Kidney (tissue), 14 donors: Measurements from ENCODE around the gene GRIN2B. TPM values are rescaled to one million over a fixed set of nuclear protein-coding genes. Genes with fewer than 3 reads are reported as not detected.
A peak's percentile ranks its signal among the peaks of the same experiment; 100 is the strongest.

Experiments
- DNase-seq, 5 donors: peaks; one replicate each; pipeline ENCODE4 v3.0.0-alpha.2; 2013 to 2020
- FAIRE-seq: peaks from 2 replicates; lab custom pipeline; 2012; peaks lifted over from hg19 to GRCh38; lab: Jason Lieb, UNC
- H3K27ac ChIP-seq, 2 donors: one replicate each; pipeline ENCODE4 v1.7.0; 2013; ENCODE audit warnings: low read depth in 2 of 2, low read length in 2 of 2, inconsistent platforms in 1 of 2
- H3K27me3 ChIP-seq: one replicate; pipeline ENCODE4 v1.7.1; 2013; ENCODE audit warnings: low read length, inconsistent platforms; ENCODE audit not compliant: control insufficient read depth, insufficient read depth
- H3K36me3 ChIP-seq, 3 donors: one replicate each; pipeline versions ENCODE4 v1.7.0 to v1.7.1; 2013; ENCODE audit warnings: low read length in 3 of 3, control low read depth in 1 of 3, inconsistent platforms in 1 of 3; ENCODE audit not compliant: insufficient read depth in 3 of 3, control insufficient read depth in 2 of 3
- H3K4me1 ChIP-seq, 3 donors: one replicate each; pipeline versions ENCODE4 v1.7.0 to v1.7.1; 2013; ENCODE audit warnings: low read length in 3 of 3, inconsistent platforms in 1 of 3, low read depth in 1 of 3; ENCODE audit not compliant: control insufficient read depth in 2 of 3, insufficient read depth in 2 of 3
- H3K4me3 ChIP-seq, 3 donors: one replicate each; pipeline versions ENCODE4 v1.7.0 to v1.8.1; 2013; ENCODE audit warnings: low read length in 3 of 3, control low read depth in 1 of 3, inconsistent platforms in 1 of 3
- H3K9ac ChIP-seq, 3 donors: one replicate each; pipeline versions ENCODE4 v1.7.0 to v1.7.1; 2013; ENCODE audit warnings: low read length in 3 of 3, control low read depth in 1 of 3, inconsistent platforms in 1 of 3
- H3K9me3 ChIP-seq, 3 donors: one replicate each; pipeline versions ENCODE4 v1.7.0 to v1.7.1; 2013; ENCODE audit warnings: low read length in 3 of 3, control low read depth in 1 of 3, inconsistent platforms in 1 of 3; ENCODE audit not compliant: control insufficient read depth in 2 of 3, insufficient read depth in 1 of 3
- CTCF ChIP-seq: IDR thresholded peaks from 3 replicates; pipeline ENCODE4 v1.5.1; 2012; ENCODE audit warnings: mild to moderate bottlenecking, moderate library complexity, borderline replicate concordance; ENCODE audit not compliant: insufficient read depth; ENCODE audit errors: extremely low read depth
- intact Hi-C: fragments of 100-400 bp; cut with DNase I; formaldehyde crosslinking; loops from one replicate; pipeline ENCODE4 v1.11.1; 2022
- polyA plus RNA-seq: library from polyadenylated mRNA; stranded (reverse); fragments of 350-450 nt; fragmentation: Illumina TruSeq; extraction: RNeasy Lipid Tissue Mini Kit (QIAGEN cat#74804); gene quantifications from one replicate; pipeline ENCODE4 v1.2.3, GENCODE V29; 2014; ENCODE audit warnings: low read depth, low replicate concordance; ENCODE audit not compliant: insufficient read depth
- total RNA-seq: library from RNA; stranded (reverse); fragmentation: NEBNext Ultra II Directional; extraction: Animal tissue kit (Norgen Biotek cat#: 25700); gene quantifications from one replicate; pipeline ENCODE4 v1.2.1, GENCODE V29; 2021
- donor health status: control.
- donor health status: control.
- donor health status: control.
- donor health status: control.
- donor health status: control.
- donor health status: DM: yes; HTN: yes; CAD: no.
- donor health status: Normal renal cell carcinoma (clear cell type).

GRIN2B gene
- total and polyA plus RNA-seq, 2 donors from 2014 or later: 0.26 to 0.63 TPM

- Histone ChIP-seq H3K9me3 (no peaks in the 10 kb centered on the region), H3K9ac (no peak overlapping the region), H3K4me1 (peaks cover 0 to 4% (median 0%) of the 10 kb centered on the region in 3 donors), H3K36me3 (no peaks in the 10 kb centered on the region), H3K27me3 (peaks cover 5% of the 10 kb centered on the region), H3K27ac (no peak overlapping the region), H3K4me3 (no peak overlapping the region)
- intact Hi-C loops: no loop called here
- FAIRE-seq: no peak
- TF ChIP-seq CTCF: no peak
- no peak for DNase-seq
Observed at GRCh38 chr12:13976880-13977279, 4.5 kb downstream of the GRIN2B start.

GRCh38 chr12:13976028-13976584, 5.3 kb downstream of the GRIN2B start:
- Histone ChIP-seq H3K4me1 (peaks cover 0 to 4% (median 0%) of the 10 kb centered on the region in 3 donors), H3K4me3 (no peak overlapping the region), H3K9ac (no peak overlapping the region), H3K27ac (no peak overlapping the region), H3K27me3 (peaks cover 5% of the 10 kb centered on the region), H3K9me3 (no peaks in the 10 kb centered on the region), H3K36me3 (no peaks in the 10 kb centered on the region)
- intact Hi-C loops: no loop called here
- TF ChIP-seq CTCF: no peak
- peak in 1 of 5 donors; percentile 22 for DNase-seq
- no peak for FAIRE-seq

GRCh38 chr12:13973996-13974395, 7.4 kb downstream of the GRIN2B start:
- Histone ChIP-seq H3K4me3 (no peak overlapping the region), H3K27me3 (peaks cover 1% of the 10 kb centered on the region), H3K9ac (no peak overlapping the region), H3K4me1 (no peaks in the 10 kb centered on the region), H3K9me3 (no peaks in the 10 kb centered on the region), H3K27ac (no peak overlapping the region), H3K36me3 (no peaks in the 10 kb centered on the region)
- no peak for TF ChIP-seq CTCF
- intact Hi-C loops: no loop called here
- DNase-seq: no peak
- FAIRE-seq: no peak

- intact Hi-C loops: no loop called here
- H3K4me3 ChIP-seq: no peak overlapping the region
- H3K27ac ChIP-seq: no peak overlapping the region
- H3K9ac ChIP-seq: no peak overlapping the region
- no peak for TF ChIP-seq CTCF
- DNase-seq (no peak), FAIRE-seq (no peak)
- H3K9me3 ChIP-seq: no peaks in the 10 kb centered on the region
- H3K4me1 ChIP-seq: no peaks in the 10 kb centered on the region
- no peaks in the 10 kb centered on the region for H3K27me3 ChIP-seq
- H3K36me3 ChIP-seq: no peaks in the 10 kb centered on the region
Observed at GRCh38 chr12:13970803-13971202, 10.6 kb downstream of the GRIN2B start.
